ENCODE measurements around the gene ASIC2. TPM values are rescaled to one million over a fixed set of nuclear protein-coding genes. Genes with fewer than 3 reads are reported as not detected.

The ASIC2 gene
- total RNA-seq, 1 experiment from 2014 or later, result 0.11 TPM

DNA sequence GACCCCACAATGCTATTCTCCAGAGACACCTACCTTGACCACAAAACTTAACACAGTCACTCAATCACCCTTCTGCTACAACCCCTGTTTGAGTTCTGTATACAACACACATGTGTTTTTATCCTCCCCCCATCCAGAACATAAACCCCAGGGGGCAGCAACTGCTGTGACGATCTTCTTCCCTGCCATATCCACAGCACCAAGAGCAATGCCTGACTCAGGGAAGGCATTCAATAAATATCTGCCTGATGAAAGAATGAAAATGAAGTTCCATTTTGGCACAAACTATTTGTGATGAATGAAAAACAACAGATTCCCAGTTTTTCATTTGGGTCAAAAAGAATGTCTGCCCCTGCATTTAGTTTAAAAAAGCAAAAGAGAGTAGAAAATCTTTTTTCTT is 27.0 kb downstream of the ASIC2 start:
- CTCF ChIA-PET, result no interaction called here
- intact Hi-C loops (cut with micrococcal nuclease), result no loop called here
- no peaks in the 10 kb centered on the region for H3K9me2 ChIP-seq (replicated peaks; ENCODE audit: low read length)

DNA sequence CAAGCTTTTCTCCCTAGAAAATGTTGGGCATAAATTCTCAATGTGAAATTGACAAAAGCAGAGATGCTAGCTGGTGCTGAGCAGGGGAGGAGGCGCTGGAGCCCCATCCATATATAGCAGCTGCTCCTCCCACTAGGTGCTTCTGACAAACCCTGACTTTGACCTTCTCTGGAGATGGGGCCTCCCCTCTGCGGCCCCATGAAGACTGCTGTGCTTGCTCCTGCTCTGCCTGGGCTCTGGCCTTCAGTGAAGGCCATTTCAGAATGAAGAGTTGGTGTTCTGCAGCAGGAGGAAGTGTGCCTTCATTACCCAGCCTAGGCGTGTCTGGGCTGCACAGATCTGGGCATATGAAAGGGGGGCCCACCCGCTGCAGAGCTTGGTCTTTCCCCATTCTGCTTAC is 29.7 kb downstream of the ASIC2 start:
- no peak overlapping the region for H3K4me2 ChIP-seq (ENCODE audit: low read length)
- H3F3A ChIP-seq (ENCODE audit: low read length, unreplicated experiment), result no peaks in the 10 kb centered on the region
- no peak overlapping the region for H3K9ac ChIP-seq (ENCODE audit: low read length)
- no peak for DNase-seq
- BruUV-seq (replicated peaks), result no TSS peak
- H3K9me2 ChIP-seq (replicated peaks; ENCODE audit: low read length), result no peaks in the 10 kb centered on the region
- no peak overlapping the region for H3K27ac ChIP-seq (ENCODE audit: low read length)
- H3K4me3 ChIP-seq (ENCODE audit: low read length), result no peak overlapping the region
- TF ChIP-seq, protein P1, sequence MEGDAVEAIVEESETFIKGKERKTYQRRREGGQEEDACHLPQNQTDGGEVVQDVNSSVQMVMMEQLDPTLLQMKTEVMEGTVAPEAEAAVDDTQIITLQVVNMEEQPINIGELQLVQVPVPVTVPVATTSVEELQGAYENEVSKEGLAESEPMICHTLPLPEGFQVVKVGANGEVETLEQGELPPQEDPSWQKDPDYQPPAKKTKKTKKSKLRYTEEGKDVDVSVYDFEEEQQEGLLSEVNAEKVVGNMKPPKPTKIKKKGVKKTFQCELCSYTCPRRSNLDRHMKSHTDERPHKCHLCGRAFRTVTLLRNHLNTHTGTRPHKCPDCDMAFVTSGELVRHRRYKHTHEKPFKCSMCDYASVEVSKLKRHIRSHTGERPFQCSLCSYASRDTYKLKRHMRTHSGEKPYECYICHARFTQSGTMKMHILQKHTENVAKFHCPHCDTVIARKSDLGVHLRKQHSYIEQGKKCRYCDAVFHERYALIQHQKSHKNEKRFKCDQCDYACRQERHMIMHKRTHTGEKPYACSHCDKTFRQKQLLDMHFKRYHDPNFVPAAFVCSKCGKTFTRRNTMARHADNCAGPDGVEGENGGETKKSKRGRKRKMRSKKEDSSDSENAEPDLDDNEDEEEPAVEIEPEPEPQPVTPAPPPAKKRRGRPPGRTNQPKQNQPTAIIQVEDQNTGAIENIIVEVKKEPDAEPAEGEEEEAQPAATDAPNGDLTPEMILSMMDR (conservative IDR thresholded peaks at IDR 0.05; ENCODE audit: low read depth, low read length), result no peak
- TF ChIP-seq EZH2 (IDR thresholded peaks at IDR 0.05; ENCODE audit: low read length, unreplicated experiment) (no peak), EZH2phosphoT487 (IDR thresholded peaks at IDR 0.05; ENCODE audit: borderline replicate concordance, low read length) (no peak)
- H3K4me1 ChIP-seq (ENCODE audit: insufficient read depth, low read length), result peaks cover 14% of the 10 kb centered on the region
- no peak overlapping the region for H2AFZ ChIP-seq (ENCODE audit: low read length)
- ChIA-PET CTCF (no interaction called here), POLR2A (ENCODE audit: unreplicated experiment) (no interaction called here)
- no peaks in the 10 kb centered on the region for H3K27me3 ChIP-seq (ENCODE audit: low read length)
- no peaks in the 10 kb centered on the region for H3K79me2 ChIP-seq (ENCODE audit: low read length)
- intact Hi-C loops (cut with micrococcal nuclease), result no loop called here
- no peaks in the 10 kb centered on the region for H3K9me3 ChIP-seq (ENCODE audit: low read length)
- ATAC-seq, result no peak
- H3K36me3 ChIP-seq (ENCODE audit: low read depth, low read length), result no peaks in the 10 kb centered on the region
- H4K20me1 ChIP-seq (ENCODE audit: low read length), result no peaks in the 10 kb centered on the region

More for the DNA sequence above, 27.0 kb downstream of the ASIC2 start:
- no peaks in the 10 kb centered on the region for H3K36me3 ChIP-seq (ENCODE audit: low read depth, low read length)
- DNase-seq (no peak), ATAC-seq (no peak)
- H3K27me3 ChIP-seq (ENCODE audit: low read length), result no peaks in the 10 kb centered on the region
- no peaks in the 10 kb centered on the region for H3K79me2 ChIP-seq (ENCODE audit: low read length)
- TF ChIP-seq EZH2 (IDR thresholded peaks at IDR 0.05; ENCODE audit: low read length, unreplicated experiment) (no peak), EZH2phosphoT487 (IDR thresholded peaks at IDR 0.05; ENCODE audit: borderline replicate concordance, low read length) (no peak)
- TF ChIP-seq, protein P1 (conservative IDR thresholded peaks at IDR 0.05; ENCODE audit: low read depth, low read length), result no peak
- H3K9me3 ChIP-seq (ENCODE audit: low read length), result no peaks in the 10 kb centered on the region
- no peak overlapping the region for H3K27ac ChIP-seq (ENCODE audit: low read length)
- no peaks in the 10 kb centered on the region for H3F3A ChIP-seq (ENCODE audit: low read length, unreplicated experiment)
- no peak overlapping the region for H3K9ac ChIP-seq (ENCODE audit: low read length)
- BruUV-seq (replicated peaks), result no TSS peak
- no peaks in the 10 kb centered on the region for H4K20me1 ChIP-seq (ENCODE audit: low read length)
- no peak overlapping the region for H3K4me2 ChIP-seq (ENCODE audit: low read length)
- no peak overlapping the region for H2AFZ ChIP-seq (ENCODE audit: low read length)
- H3K4me3 ChIP-seq (ENCODE audit: low read length), result no peak overlapping the region
- POLR2A ChIA-PET (ENCODE audit: unreplicated experiment), result no interaction called here
- H3K4me1 ChIP-seq (ENCODE audit: insufficient read depth, low read length), result peaks cover 14% of the 10 kb centered on the region

DNA sequence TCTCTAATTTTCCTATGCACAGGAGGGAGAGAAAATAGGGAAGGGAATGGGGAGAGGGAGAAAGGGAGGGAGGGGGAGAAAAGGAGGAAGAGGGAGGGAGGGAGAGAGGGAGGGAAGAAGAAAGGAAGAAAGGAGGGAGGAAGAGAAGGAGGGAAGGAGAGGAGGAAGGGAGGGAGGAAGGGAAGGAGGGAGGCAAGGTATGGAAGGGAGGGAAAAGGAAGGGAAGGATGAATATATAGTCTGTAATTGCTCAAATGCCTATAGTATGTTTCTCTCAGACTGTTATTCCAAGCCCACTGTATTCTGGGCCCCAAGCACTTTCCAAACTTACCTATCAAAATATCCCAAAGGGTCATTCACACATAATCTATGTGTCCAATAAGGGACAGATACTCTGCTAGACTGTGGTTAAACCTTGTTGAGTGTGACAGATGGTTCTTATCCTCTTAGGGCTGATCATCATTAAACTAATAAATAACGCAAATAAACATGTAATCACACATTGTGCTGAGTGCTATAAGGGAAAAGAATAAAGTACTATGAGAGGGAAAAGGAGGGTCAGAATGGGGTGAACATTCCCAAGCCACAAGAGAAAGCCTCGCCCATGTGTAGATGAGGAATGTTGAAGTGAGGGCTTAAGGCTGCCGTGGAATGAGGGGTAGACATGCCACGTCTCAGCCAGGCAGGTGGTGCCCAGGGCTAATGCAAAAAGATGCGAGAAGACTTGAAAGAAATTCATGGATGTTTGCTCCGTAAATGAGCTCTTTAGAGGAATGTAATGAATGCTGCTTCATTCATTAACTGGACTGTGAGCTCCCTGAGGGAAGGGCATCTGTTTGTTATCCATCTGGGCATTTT is 30.6 kb downstream of the ASIC2 start:
- intact Hi-C loops (cut with micrococcal nuclease), result no loop called here
- no peak overlapping the region for H3K9ac ChIP-seq (ENCODE audit: low read length)
- H3K27me3 ChIP-seq (ENCODE audit: low read length), result no peaks in the 10 kb centered on the region
- TF ChIP-seq EZH2phosphoT487 (IDR thresholded peaks at IDR 0.05; ENCODE audit: borderline replicate concordance, low read length), result no peak
- TF ChIP-seq, protein P1 (conservative IDR thresholded peaks at IDR 0.05; ENCODE audit: low read depth, low read length), result no peak
- no peak for TF ChIP-seq EZH2 (IDR thresholded peaks at IDR 0.05; ENCODE audit: low read length, unreplicated experiment)
- H3K9me2 ChIP-seq (replicated peaks; ENCODE audit: low read length), result no peaks in the 10 kb centered on the region
- no peak overlapping the region for H3K4me3 ChIP-seq (ENCODE audit: low read length)
- no peaks in the 10 kb centered on the region for H3K36me3 ChIP-seq (ENCODE audit: low read depth, low read length)
- H3K4me1 ChIP-seq (ENCODE audit: insufficient read depth, low read length), result peaks cover 10% of the 10 kb centered on the region
- H3K79me2 ChIP-seq (ENCODE audit: low read length), result no peaks in the 10 kb centered on the region
- ChIA-PET POLR2A (ENCODE audit: unreplicated experiment) (no interaction called here), CTCF (no interaction called here)
- no peak overlapping the region for H3K27ac ChIP-seq (ENCODE audit: low read length)
- H3K9me3 ChIP-seq (ENCODE audit: low read length), result no peaks in the 10 kb centered on the region
- no peak for ATAC-seq
- no peaks in the 10 kb centered on the region for H4K20me1 ChIP-seq (ENCODE audit: low read length)
- no peak overlapping the region for H3K4me2 ChIP-seq (ENCODE audit: low read length)
- H3F3A ChIP-seq (ENCODE audit: low read length, unreplicated experiment), result no peaks in the 10 kb centered on the region
- DNase-seq, result no peak
- no TSS peak for BruUV-seq (replicated peaks)
- H2AFZ ChIP-seq (ENCODE audit: low read length), result no peak overlapping the region
